DMS 273 treated with DMSO at 0.1 percent for 48 hours (cell line): ENCODE results near the gene SLC25A13.
A peak's percentile ranks its signal among the peaks of the same experiment; 100 is the strongest.
"Not testable (repeated sequence)": the region's sequence is repeated elsewhere in the genome, so short reads cannot be mapped to it uniquely, and the experiment has no call there.

Source experiments
- DNase-seq: peaks from one replicate; lab custom pipeline; 2025; lab: John Stamatoyannopoulos, UW

The SLC25A13 gene, protein sequence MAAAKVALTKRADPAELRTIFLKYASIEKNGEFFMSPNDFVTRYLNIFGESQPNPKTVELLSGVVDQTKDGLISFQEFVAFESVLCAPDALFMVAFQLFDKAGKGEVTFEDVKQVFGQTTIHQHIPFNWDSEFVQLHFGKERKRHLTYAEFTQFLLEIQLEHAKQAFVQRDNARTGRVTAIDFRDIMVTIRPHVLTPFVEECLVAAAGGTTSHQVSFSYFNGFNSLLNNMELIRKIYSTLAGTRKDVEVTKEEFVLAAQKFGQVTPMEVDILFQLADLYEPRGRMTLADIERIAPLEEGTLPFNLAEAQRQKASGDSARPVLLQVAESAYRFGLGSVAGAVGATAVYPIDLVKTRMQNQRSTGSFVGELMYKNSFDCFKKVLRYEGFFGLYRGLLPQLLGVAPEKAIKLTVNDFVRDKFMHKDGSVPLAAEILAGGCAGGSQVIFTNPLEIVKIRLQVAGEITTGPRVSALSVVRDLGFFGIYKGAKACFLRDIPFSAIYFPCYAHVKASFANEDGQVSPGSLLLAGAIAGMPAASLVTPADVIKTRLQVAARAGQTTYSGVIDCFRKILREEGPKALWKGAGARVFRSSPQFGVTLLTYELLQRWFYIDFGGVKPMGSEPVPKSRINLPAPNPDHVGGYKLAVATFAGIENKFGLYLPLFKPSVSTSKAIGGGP

DNA sequence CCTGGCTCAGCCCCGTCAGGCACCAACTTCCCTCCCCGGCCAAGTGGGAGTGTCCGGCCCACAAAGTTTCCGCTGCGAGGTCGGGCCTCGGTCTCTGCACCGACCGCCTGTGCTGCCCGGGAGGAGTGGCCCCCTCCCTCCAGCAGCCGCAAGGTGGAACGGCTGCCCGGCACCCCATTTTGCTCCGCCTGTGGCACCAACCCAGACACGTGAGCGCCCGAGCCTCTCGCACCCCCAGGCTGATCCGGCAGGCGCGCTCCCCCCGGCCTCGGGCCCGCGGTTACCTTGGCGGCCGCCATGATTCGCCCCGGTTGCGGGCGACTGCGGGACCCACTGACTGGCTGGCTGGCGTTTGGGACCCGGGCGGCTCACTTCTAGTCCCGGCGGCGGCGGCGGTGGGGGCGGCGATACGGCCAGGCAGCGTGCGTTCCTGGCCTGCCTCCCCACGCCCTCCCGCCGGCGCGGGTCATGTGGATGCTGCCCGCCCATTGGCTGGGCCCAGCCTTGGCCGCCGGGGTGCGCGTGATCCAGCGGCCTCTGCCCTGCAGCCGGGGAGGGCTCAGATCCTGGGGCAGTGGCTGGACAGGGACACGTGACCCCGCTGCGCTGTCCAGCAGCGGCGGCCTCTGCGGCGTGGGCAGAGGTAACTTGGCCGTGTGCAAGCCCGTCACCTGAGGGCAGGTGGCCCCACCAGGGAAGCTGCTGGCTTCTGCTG is at the start of gene SLC25A13:
Gene SLC25A13, minus strand, starts transcription at position 441 of the 715 bp plus-strand sequence. Its CDS starts 142 bp downstream, at position 299.
- DNase-seq = peak; percentile 89

DNA sequence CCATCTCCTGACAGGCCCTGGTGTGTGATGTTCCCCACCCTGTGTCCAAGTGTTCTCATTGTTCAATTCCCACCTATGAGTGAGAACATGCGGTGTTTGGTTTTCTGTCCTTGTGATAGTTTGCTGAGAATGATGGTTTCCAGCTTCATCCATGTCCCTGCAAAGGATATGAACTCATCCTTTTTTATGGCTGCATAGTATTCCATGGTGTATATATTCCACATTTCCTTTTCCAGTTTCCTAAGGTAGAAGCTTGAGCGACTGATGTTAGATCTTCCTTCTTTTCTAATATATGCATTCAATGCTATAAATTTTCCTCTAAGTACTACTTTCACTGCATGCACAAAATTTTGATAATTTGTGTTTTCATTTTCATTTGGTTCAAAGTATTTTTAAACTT is 44.0 kb upstream of the SLC25A13 start:
- DNase-seq = not testable (repeated sequence)

DNA sequence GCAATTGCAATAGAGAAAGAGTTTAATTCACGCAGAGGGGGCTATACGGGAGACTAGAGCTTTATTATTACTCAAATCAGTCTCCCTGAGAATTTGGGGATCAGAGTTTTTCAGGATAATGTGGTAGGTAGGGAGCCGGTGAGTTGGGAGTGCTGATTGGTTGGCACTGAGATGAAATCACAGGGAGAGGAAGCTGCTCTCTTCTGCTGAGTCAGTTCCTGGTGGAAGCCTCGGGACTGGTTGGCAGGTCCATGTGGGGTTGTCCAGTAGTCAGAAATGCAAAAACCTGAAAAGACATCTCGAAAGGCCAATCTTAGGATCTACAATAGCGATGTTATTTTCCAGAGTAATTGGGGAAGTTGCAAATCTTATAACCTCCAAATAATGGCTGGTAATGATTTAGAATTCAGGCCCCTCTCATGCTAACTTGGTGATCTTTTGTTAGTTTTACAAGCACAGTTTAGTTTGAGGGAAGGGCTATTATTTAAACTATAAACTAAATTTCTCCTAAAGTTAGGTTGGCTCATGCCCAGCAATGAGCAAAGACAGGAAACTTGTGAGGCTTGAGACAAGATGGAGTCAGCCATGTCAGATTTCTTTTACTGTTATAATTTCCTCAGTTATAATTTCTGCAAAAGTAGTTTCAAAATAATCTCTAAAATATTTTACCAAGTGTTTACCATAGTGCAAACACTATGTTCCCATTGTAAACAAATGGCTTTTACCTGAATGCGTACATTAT is 39.4 kb upstream of the SLC25A13 start:
- no peak for DNase-seq

DNA sequence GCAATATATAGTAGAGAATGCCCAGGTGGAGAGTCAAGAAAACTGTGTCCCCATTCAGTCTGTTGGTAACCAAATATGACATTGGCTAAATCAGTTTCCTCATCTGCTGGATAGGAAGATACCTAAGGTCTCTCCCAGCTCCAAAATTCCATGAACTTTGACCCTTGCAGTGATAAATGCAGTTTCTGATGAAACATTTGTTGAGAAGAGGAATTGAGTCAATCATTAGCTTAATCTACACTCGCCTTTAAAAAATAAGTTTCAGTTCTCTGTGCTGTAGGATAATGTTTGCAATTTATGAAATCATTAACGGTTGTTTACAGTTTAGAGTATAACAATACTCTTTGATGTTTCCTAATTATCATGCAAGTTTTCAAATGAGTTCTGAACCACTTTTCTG is 38.0 kb upstream of the SLC25A13 start:
- no peak for DNase-seq

DNA sequence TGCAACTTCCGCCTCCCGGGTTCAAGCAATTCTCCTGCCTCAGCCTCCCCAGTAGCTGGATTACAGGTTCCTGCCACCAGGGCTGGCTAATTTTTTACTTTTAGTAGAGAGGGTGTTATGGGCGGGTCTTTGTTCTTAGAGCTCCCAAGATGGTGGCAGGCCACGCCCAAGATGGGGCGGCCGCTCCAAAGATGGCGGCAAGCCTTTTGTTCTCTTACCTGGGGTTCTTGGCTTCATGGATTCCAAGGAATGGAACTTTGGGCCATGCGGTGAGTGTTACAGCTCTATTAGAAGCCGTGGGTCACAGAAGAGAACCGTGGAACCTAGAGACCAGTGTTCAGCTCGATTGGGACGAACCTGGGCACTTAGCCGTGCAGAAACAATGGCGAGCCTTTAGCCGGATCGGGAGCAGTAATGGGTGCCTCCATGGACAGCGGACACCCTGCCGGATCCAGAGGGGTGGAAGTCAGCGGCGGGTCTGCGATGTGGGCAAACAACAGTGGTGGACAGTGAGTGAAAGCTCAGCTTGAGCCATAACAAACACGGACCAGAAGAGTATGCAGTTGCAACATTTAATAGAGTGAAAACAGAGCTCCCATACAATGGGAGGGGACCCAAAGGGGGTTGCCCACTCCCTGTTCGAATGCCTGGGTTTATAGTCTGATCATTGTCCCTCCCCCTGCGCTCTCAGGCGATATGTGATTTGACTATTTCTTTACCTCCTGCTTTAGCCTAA is 36.5 kb upstream of the SLC25A13 start:
- not testable (repeated sequence) for DNase-seq

DNA sequence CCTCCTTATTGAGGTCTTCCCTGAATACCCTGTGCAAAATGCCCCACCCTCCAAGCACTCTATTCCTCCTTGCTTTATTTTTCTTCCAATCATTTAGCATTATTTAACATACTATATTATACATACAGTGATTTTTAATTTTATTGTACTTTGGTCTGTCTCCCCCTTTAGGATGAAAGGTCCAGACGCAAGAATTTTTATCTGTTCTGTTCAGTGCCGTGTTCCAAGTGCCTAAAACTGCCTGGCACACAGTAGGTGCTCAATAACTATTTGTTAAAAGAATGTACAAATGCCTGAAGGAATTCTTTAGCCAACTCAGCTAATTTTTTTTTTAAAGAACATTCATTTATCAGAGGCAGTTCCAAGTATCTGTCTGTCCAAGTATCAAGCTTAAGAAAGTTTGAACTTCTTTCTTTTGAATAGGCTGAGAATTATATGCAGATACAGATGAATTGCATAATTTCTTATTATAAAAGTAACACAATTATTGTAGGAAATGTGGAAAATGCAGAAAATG is 34.1 kb upstream of the SLC25A13 start:
- DNase-seq = no peak

DNA sequence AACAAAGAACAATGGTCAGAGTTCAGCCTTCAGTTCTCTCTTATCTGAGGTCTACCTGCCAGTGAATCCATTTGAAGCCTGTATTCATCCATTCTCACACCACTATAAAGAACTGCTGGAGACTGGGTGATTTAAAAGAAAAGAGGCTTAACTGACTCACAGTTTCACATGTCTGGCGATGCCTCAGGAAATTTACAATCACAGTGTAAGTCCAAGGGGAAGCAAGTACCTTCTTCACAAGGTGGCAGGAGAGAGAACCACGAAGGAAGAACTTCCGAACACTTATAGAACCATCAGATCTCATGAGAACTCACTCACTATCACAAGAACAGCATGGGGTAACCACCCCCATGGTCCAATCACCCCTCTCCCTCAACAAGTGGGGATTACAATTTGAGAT is 33.0 kb upstream of the SLC25A13 start:
- no peak for DNase-seq

DNA sequence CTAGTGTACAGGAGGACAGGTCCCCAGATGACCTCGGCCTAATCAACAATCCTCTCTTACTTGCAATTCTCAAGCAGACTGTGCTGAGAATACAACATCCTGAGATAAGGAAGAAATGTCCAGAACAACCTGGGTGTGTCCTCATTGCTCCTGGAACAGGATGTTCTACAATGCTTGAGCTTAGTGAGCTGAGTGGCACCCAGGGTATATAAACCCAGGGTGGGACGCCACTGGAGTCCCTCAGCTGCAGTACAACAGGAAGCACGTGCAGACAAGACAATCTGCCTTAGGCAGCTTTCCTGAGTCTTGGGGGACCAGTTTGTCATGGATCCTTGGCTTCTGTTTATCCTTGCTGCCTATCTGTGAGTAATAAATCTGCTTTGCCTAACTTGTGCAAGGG is 27.7 kb upstream of the SLC25A13 start:
- DNase-seq = no peak

DNA sequence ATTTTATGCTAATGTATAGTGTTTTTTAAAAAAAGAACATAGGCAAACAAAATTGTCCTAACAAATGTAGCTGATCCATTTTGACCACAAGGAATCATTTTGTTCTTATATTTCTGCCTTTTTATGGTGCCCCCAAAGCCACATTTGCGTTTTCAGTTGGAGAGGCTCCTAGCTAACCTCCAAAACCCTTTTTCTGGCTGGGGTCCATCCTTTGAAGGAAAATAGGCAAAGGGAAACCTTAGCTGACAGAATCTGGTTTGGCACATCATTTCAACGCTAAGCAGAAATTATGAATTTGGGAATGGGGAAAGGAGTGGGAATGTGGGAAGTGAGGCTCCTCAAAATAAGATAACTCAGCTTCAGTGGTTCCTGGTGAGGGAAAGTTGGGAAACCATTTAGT is 25.6 kb upstream of the SLC25A13 start:
- DNase-seq = no peak

DNA sequence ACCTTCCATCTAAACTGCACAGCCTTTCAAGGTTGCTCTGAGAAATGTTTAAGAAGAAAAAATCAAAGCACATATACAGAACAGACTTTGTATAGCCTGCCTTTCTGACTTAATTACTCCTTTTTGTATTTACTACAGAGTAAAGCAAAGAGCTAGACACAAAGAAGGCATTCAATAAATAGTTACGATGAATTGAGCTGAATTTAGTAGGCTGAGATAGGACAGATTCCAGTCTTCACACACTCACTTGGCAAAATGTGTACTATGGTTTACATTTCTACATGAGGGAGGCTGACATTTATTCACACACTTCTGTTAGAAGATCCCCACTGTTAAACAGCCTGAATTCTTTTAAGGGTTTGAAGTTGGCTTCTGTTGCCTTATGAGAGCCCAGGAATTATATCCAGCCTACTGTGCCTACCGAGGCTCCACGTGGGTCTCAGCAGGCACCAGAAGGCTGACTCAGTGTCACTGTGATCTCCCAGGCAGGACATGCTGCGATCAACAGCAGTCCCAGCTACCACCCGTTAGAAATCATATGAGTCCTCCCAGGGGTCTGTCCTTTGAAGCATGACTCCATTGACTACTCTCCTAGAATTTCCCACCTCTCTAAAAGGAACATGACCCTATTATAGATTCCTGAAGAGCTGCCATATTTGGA is 24.5 kb upstream of the SLC25A13 start:
- no peak for DNase-seq

DNA sequence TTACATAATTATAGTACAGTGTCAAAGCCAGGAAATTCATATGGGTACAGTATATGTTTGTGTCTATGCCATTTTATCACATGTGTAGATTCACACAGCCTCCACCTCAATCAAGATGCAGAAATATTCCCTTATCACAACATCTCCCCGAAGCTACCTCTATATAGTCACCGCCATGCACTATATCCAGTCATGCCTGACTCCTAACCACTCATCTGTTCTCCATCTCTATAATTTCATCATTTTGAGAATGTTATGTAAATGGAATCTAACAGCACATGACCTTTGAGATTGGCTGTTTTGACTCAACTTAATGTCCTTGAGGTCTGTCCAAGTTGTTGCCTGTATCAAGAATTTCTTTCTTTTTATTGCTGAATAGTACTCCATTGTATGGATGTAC is 22.3 kb upstream of the SLC25A13 start:
- DNase-seq = no peak

DNA sequence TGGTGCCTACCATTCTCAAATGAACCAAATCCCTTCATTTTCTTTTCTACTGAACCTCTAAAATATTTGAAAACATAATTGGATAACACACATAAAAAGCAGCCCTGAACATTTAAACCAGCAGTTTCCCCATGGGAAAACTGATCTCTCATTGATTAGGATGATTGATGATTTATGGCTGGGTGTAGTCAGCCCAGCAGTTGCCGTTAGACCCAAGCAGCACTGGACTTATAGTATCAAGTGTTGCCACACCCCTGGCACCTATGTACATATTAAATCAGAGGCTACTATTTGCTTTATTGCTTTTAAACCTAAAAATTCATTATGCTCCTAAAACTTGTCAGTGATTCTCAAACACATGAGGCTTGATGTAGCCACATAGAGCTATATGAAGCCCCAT is 20.2 kb upstream of the SLC25A13 start:
- DNase-seq = no peak

DNA sequence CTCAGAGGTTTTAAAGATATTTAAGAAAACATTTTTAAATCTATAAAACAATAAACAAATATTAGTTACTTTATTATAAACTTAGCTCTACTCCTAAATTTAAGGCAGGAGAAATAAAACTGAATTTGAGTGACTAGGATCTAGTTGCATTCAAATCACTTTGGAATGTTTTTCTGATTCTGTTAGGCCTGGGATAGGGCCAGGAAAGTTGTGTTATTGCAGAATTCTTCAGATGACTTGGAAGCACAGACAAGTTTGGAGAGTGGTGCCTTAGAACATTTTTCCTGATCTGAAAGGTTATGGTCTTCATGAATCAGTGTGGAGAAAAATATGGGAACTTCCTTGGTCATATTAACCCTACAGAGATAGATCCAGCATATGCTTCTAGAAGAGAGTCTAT is 15.6 kb upstream of the SLC25A13 start:
- no peak for DNase-seq

DNA sequence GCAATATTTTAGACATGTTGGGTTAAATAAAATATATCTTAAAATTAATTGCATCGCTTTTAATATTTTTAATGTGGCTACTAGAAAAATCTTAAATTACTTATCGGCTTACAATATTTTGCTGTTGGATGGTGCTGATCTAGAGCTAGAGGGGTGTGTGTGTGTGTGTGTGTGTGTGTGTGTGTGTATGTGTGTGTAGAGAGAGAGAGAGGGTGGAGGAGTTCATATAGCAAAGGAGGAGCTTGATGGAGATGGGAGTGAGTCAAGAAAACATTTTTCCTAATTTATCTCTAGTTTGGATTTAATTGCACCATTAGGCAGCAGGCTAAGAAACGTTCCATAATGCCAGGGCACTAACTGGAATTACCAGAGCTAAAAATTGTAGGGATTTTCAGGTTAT is 10.4 kb upstream of the SLC25A13 start:
- DNase-seq = no peak

DNA sequence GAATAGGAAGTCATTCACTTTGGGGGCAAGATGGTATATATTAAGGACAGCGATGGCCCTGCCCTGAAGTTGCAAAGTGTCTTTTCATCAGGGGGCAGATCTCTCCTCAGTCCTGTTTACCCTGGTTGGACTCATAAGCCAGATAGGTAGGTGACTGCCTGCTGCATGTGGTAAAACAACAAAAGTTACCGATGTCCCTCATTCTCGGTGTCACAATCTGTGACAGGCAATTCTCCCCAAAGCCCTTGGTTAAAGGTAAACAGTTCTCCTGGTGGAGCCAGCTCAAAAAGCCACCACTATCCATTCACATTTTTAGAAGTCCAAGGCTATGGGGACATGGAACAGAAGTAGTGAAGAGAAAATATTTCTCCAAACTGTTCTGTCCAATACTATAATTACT is 9.9 kb upstream of the SLC25A13 start:
- no peak for DNase-seq

DNA sequence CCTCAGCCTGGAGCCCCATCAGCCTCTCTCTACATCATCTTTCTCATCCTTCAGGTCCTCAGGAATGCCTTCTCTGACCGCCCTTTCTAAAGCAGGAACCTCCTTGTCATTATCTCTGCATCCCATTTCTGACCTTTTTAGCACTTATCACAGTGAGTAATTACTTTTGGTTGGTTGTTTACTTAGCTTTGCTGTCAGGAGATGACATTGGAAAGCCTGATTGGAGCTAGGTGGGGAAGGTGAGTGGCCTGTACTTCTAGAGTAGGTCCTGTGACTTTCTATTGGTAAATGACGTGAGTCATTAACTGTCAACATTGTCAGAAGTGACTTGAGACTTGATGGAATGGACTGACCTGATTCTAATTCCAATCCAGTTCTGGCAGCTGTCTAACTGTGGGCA is 9.3 kb upstream of the SLC25A13 start:
- no peak for DNase-seq

DNA sequence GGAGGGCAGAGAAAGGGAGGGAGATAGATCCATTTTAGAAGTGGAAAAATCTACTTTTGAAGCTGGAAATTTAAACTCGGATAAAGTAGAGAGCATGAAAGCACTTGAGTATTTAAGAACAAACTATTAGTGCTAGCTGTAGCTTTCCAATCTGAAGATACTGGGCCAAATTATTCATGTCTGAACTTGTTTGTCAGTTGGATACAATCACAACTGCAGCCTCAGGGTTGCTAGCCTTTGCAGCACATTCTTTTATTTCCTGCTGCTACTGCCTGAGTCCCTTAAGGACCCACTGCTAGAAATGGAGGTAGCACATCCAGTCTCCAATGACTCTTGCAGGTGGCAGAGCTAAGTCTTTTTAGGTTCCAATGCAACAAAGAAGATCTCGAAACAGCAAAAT is 8.3 kb upstream of the SLC25A13 start:
- DNase-seq = peak; percentile 31

DNA sequence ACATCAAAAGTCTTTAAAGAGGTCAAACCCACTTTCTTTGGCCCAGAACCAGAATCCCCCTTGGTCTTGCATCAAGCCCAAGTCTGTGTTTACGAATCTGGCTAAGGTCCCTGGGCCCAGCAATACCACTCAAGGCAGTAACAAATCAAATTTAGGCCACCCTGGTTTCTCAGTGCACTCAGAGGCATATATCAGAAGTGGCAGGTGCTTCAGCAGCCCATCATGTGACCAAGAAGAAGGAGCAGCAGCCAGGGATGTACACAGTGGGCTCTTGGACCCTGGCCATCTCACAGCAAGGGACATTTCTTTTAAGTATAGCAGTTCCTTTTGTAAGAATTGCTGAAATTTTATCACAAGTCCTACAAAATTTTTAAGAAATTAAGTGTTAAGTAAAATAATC is 7.3 kb upstream of the SLC25A13 start:
- no peak for DNase-seq

DNA sequence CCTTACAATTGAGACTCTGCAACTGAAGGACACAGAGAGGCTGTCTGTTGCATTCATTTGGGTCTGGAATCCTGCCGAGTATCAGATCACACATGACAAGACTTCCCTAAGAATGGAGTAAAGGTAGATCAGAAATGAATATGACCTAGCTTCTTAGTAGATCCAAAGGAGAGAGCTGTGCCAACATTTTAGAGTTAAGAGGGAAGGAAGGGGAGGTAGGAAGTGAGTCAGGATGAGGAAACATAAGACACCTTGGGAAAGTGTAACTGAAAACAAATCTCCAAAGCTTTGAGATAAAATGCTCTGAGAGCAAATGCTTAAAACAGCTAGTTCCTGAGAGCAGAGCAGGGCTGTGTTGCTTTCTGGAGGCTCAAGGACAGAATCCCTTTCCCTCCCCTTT is 6.1 kb upstream of the SLC25A13 start:
- DNase-seq = peak; percentile 39

DNA sequence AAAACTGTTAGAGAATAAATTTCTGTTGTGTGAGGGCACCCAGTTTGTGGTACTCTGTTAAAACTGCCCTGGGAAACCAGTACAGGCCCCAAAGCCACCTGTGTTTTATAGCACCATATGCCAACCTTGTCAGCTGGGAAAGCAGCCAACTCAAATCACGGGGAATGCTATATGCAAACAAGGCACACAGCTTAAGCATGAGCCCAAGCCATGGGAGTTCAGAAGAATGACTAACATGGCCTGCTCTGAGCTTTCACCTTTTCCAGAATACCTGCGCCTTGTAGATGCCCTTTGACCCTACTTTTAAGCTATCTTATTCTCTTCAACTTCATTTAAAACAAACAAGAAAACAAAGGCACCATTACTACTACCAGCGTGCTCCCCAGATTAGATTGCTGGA is 5.5 kb upstream of the SLC25A13 start:
- peak; percentile 96 for DNase-seq

DNA sequence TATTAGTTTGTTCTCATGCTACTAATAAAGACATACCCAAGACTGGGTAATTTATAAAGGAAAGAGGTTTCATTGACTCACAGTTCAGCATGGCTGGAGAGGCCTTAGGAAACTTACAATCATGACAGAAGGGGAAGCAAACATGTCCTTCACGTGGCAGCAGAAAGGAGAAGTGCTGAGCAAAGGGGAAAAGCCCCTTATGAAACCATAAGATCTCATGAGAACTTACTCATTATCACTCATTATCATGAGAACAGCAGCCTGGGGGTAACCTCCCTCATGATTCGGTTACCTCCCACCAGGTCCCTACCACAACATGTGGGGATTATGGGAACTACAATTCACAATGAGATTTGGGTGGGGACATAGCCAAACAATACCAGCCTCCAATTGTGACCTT is 4.9 kb upstream of the SLC25A13 start:
- DNase-seq = not testable (repeated sequence)
